Right renal pelvis (tissue), 4 donors: ENCODE results near the gene CDC37. TPM values are rescaled to one million over a fixed set of nuclear protein-coding genes. Genes with fewer than 3 reads are reported as not detected.

Source experiments
- DNase-seq, 4 donors: peaks; one replicate each; pipeline ENCODE4 v3.0.0-alpha.2; 2013; ENCODE audit warnings: low read depth in 4 of 4, low spot score in 3 of 4, missing footprints in 1 of 4
- polyA plus RNA-seq, 4 donors: library from polyadenylated mRNA; unstranded; fragments of 120-200 nt; gene quantifications; one replicate each; pipeline ENCODE4 v1.2.1, GENCODE V29; 2013; ENCODE audit not compliant: insufficient read length in 4 of 4

Gene CDC37
- polyA plus RNA-seq: 100 to 1,000 TPM; 135 to 170 (median 137) TPM

DNA sequence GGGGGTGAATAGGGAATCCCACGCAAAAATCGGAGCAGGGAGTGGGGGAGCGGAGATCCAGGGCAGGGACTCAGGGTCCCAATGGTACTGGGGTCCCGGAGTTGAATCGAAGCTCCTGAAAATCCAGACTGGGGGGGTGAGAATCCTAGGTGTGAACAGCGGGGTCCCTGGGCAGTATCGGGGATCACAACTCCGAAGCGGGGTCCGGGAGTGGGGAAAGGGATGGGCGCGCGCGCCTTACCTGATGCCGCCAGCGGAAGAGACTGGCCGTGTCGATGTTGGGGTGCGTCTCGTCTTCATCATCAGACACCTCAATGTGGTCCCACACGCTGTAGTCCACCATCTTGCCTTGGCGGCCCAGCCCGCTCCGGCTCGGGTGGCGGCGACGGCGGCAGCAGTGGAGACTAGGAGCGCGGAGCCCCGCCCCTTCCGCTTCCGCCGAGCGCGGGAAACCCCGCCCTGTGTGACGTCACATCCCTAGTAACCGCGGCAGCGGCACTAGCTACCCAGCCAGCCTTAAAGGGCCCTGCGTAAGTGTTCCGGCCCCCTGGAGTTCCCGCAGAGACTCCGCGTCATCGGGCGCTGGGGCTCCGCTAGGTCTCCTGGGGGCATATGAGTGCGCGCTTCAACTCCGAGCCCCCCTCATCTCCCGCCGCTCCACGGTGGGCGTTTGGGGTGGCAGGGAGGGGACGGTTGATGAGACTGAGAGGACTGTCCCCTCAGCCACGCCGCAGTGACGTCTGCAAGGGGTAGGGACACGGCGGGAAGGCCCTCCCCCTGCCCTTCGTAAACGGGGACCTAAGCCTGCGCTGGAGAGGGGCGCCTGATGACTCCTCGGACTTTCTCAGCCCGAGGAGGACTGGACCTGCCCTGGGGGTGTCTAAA lies at the start of gene CDC37:
TSS of gene CDC37 (minus strand) at position 406 of the 885 bp plus-strand sequence. CDS start at position 343, 63 bp downstream.
- DNase-seq: peak; percentile 89 to 99 (median 92)

DNA sequence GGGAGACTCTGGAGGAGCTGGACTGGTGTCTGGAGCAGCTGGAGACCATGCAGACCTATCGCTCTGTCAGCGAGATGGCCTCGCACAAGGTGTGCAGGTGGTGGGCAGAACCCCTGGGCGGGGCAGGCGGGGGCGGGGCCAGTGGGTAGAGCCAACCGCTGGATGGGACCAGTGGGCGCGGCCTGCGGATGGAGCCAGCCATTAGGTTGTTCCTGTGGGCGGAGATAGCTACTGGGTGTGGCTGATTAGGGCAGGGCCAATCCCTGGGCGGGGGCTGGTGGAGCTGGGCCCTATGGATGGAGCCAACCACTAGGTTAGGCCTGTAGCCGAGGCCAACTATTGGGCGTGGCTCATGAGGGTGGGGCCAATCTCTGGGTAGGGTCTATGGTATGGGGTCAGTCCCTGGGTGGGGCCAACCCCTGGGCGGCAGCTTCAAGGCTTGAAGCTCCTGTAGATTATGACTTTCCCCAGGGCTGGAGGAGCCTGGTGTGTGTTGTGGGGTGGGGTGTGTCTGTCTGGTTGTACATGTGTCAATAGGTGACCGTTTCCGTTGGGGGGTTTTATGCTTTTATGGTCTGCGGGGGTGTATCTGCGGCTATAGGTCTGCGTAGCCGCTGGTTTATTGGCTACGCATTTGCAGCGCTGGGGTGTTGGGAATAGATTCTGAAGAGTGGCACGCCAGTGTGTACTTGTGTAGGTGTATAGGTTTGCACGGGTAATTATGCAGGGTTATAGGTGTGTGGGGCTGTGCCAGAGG lies 47.7 kb upstream of the CDC37 start:
- DNase-seq: no peak

DNA sequence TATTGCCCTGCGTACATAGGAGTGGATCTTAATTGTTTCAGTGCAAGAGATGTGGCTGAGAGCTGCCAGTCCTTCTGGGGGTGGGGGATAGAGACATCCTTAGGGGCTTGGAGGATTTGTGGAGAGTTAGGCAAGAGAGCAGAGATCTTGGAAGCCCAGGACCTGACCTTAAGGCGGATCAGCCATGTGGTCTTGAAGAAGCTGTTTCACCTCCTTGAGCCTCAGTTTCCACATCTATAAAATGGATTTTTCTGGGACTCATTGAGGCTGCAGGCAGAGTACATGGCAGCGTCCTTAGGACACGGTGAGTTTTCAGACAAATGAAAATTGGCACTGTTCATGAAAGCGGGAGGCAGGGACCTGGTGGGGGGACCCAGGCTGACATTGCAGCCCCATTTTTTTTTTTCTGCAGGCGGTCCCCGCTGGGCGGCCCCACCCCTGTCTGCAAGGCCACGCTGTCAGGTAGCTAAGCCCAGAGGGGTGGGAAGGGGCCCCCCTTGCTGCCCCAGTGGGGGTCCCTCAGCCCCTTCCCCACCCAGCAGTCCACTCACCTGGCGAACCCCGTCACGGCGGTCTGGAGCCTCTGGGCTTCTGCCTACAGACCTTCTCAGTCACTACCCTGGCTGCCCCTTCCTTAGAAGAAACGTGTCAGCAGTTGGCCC lies 47.0 kb upstream of the CDC37 start:
- DNase-seq: no peak

DNA sequence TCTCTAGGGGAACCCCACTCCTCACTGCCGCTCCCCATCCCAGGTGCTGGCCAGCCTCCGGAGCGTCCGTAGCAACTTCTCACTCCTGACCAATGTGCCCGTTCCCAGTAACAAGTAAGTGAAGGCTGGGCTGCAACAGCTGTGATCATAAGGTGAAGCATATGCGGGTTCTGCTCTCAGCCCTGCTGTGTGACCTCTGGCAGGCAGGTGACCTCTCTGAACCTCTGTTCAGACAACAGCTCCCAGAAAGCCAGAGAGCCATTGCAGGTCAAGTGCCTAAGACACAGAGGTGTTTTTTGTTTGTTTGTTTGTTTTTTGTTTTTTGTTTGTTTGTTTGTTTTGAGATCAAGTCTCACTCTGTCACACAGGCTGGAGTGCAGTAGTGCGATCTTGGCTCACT lies 45.7 kb upstream of the CDC37 start:
- no peak for DNase-seq

DNA sequence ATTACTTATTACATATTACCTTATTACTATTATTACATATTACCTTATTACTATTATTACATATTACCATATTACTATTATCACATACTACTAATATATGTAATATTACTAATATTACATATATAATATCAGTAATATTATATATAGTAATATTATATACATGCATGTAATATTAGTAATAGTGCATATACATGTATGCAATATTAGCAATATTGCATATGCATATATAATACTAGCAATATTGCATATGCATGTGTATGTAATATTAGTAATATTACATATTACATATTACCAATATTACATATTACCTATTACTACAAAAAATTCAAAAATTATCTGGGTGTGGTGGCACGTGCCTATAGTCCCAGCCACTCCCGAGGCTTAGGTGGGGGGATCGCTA lies 39.4 kb upstream of the CDC37 start:
- no peak for DNase-seq

DNA sequence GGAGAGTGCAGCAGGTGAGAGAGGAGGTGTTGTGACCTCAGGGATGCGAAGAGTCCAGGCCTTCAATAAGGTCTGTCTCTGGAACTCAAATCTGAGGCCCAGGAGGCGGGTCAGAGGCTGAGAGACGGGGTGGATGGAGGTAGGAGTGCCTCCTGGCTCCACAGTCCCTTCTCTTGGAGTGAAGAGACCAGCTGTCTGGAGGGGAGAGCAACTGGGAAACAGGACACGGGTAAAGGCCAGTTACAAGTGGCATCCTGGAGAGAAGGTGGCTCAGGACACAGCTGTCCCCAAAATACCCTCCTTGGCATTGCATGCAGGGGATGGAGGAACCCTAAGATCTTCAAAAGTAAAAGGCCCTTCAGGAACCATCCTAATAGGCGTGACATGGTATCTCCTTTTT lies 36.2 kb upstream of the CDC37 start:
- DNase-seq: no peak

DNA sequence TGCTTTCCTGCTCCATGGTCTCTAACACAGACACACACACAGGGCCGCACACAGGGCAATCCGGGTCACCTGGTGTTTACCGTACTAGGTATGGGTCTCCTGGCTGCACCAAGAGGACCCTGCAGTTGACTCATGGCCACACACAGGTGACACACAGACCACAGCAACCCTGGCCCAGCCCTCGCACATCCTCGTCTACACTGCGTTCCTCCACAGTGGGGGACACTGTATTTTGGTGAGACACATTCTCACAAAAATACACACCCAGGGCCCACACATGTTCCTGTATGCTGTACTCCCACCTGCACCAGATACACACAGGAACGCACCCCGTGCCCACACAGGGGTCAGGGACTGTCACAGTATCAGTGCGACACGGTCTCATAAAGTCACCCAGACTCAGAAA lies 29.8 kb upstream of the CDC37 start:
- no peak for DNase-seq

DNA sequence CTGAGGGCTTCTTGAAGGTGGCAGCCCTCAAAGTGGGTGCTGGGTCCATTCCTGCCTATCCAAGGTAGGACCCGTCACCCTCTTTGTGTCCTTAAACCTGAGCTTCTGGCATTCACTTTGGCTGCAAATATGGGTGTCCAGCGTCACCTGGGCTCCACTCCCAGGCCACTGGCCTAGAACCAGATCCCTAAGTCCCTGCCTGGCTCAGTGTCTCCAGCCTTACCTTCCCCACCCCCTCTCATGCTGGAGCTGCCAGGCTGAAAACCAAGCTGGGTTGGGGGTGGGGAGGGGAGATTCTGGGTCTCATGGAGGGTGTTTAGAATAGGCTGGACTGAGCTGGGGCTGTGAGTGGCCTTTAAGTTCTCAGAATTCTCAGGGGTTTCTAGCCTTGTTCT lies 29.4 kb upstream of the CDC37 start:
- DNase-seq: no peak

DNA sequence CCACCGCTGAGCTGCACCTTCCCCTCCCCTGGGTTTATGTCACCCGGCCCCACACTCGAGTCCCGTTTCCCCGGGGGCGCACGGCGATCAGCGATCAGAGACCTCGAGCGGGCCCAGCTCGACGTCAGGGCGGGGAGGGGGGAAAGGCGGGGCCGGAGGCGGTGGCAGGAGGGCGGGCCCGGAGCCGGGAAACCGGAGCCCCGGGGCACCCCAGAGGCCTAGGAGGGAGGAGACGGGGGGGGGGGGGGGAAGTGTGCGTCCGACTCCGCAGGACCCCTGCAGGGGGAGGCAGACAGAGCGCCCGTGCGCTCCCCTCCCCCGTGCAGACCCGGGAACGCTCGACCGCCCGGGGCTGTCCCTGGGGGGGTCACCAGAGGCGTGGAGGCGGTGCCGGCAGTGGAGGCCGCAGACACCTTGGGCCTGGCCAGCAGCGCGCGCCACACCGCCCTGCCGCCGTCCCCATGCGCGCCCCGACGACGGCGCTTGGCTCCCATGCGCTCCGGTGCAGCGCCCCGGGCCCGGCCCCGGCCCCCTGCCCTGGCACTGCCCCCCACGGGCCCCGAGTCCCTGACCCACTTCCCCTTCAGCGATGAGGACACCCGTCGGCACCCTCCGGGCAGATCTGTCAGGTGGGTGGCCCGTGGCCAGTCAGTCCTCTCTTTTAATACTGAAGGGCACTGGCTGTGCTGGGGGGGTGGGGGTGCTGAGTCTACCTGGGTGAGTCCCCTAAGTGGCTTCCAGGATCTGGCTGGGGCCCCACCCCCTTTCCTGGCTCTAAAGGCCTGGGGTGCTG lies 28.8 kb upstream of the CDC37 start:
- DNase-seq: no peak

DNA sequence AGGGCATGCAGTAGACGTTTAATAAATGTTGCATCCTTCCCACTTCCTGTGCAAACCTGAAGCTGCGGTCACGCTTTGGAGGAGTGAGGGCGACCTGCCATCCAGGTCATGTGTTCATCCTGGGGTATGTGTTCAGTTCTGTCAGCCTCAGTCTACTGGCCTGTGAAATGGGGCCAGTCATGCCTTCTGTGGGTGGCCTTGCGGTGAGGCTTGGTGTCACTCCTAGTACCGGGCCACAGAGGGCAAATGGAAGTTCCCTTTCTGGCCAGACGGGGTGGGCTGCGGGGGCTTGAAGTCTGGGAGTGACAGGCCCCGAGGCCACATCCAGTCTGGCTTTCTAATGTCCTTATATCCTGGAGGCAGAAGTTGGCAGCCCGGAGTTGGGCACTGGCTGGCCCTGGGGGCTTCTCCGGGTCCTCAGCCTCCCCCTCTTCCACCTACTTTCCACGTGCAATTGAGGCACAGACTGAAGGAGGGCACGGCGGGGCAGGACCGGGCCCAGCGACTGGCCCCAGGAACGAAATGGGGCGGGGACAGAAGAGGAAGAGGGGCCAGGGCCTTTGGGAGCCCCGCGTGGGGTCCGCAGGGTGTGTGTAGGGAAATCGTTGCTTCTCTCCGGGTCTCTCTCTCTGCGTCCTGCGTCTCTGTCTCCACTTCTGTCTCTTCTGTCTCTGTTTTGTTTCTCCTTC lies 28.1 kb upstream of the CDC37 start:
- no peak for DNase-seq

DNA sequence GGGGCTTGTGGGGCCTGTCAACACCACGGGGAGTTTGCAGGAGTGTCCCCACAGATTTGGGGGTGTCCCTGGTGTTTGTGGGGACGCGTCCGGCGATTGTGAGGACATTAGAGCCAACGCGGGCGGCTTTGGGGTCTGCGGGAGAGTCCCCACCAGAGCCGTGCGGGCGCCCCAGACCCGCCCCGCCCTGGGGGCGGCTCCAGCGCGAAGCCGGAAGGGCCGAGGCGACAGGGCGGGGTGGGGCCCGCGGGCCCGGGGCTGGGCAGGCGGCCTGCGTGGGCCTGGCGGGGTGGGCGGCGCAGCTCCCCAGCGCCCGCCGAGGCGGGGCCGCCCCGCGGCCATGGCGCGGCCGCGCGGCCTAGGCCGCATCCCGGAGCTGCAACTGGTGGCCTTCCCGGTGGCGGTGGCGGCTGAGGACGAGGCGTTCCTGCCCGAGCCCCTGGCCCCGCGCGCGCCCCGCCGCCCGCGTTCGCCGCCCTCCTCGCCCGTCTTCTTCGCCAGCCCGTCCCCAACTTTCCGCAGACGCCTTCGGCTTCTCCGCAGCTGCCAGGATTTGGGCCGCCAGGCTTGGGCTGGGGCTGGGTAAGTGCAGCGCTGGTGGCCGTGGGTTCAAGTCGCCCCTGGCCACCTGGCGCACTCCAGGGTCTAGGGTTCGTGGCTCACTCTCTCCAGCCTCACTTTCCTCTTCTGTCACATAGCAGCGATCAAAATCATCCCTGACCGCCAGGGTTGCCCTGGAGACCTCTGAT lies 27.3 kb upstream of the CDC37 start:
- DNase-seq: no peak

DNA sequence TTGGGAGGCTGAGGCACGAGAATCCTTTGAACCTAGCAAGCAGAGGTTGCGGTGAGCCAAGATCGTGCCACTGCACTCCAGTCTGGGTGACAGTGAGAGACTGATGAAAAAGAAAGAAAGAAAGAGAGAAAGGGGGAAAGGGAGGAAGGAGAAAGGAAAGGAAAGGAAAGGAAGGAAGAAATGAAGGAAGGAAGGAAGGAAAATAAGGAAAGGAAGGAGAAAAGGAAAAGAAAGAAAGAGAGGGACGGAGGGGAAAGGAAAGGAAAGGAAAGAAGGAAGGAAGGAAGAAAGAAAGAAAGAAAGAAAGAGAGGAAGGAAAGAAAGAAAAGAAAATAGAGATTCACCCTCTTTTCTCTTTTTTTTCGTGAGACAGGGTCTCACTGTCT lies 25.6 kb upstream of the CDC37 start:
- no peak for DNase-seq

DNA sequence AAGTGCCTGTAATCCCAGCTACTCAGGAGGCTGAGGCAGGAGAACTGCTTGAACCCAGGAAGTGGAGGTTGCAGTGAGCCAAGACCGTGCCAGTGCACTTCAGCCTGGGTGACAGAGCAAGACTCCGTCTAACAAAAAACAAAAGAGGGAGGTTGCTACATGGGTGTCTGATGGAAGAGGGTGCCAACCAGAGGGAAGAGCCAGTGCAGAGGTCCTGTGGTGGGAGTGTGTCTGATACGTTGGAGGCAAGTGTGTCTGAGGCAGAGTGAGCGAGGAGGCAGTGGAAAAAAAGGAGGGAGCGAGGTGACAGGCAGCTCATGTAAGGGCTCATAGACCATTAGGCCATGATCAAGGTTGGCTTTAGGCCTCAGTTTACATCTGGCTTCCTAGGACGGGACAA lies 23.8 kb upstream of the CDC37 start:
- no peak for DNase-seq

DNA sequence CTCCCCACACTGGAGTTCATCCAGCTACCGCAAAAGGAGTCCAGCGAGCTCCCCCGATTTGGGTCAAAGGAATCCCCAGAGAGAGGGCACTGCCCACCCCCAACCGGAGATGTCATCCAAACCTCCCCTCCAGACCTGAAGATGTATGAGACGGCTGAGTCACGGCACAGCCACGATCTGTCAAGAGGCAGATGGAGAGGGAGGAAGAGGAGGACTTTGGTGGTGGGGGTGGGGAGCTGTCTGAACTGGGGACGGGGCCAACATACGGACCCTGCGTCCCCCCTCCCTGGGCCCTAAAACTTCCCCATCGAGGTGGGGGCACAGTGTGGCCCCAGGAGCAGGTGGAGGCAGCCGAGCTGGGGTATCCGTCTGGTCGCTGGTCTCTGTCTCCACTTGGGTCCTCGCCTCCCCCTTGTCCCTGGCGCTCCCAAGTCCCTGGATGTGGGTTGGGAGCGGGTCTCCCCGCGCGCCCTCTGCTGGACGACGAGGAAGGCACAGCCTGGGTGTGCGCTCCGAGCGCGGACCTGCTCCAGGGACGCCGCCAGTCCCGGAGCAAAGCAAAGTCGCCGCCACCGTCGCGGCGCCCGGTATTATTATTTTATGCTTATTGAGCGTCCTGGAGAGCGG lies 20.8 kb upstream of the CDC37 start:
- peak in 1 of 4 donors; percentile 72 for DNase-seq

DNA sequence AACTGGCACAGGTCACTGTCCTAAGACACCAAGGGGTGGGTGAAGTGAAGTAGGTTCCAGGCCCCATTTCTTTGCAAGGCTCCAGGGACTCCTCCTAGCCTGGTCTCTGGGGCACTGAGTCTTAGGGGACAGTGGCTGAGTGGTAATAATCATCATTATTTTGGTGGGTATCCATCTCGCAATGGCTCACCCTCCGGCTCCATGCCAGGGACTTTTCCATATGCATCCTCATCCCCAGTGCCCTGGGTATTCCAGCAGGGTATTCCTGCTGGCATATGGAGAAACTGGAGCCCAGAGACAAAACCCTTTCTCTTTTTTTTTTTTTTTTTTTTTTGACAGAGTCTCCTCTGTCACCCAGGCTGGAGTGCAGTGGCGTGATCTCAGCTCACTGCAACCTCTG lies 19.5 kb upstream of the CDC37 start:
- DNase-seq: no peak

DNA sequence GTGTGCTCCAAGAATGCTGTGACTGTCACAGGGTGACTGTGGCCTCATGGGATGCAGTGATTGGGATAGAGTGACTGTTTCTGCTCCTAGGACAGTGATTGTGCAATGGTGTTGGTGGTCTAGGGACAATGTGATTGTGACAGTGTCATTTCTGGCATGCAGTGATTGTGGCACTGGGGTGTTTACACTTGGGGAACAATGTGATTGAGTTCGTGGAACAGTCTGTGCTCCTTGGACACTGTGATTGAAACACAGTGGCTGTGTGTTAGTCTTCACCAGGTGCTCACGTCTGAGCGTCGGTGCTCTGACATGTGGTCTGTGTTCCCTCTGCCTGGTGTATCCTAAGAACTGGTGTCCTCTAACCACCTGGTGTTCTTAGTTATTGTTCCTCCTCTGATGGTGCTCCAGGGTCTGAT lies 18.7 kb upstream of the CDC37 start:
- DNase-seq: no peak

DNA sequence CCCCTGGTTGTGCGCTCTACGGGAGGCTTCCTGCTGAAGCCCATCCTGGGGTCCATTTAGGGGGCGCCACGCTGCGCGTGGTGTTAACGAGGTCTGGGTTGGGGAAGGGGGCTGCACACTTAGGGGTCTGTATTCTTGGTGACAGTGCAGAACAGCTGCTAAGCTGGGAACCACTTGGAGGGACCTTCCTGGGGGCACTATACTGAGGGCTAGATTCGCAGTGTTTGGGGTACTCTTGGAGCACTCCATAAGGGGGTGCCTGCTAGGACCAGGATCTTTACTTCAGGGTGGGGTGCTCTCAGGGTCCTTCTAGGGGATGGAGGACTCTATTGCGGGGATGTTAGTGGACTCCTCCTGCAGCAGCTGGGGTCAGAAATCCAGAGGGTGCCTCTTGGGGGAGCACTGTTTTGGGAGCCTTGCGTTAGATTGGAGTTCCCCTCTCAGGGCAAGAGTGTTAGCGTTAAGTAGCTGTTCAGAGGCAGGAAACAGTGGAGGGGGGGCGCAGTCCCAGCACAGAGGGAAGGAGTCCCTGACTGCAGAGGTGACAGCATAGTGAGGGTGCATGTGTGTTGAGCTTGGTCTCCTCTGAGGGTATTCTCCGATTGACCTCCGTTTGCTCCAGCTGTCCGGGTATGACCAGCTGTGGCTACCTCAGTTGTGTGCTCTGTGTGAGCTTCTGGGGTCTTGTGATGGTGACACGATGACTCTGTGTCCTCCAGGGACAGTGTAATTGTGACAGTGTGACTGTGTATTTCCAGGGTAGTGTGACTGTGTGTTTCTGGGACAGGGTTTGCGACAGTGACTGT lies 18.1 kb upstream of the CDC37 start:
- no peak for DNase-seq
